HG03097 (cell line): ENCODE results near the gene HCN3.
A peak's percentile ranks its signal among the peaks of the same experiment; 100 is the strongest.

Source experiments
- ATAC-seq: cut with Tn5 transposase; IDR thresholded peaks from one replicate; pipeline ENCODE4 v1.9.1; 2021; ENCODE audit not compliant: unreplicated experiment, low FRiP score

Gene HCN3

DNA sequence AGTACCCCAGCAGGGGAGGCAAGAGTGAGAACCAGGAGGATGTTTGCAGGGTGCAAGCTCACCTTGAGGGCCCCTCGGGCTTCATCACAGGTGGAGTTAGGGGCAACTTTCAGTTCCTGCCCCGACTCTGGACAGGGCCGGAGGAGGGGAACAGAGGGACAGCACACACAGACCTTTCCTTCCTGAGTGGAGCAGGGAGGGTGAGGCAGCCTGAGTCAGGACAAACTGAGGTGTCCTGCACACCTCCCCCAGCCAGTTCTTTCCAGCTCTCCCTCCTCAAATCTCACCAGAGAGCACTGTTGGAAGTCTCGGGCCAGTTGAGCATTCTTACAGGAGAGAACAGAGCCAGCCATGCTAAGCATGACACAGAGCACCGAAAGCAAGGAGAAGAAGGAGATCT is 23.5 kb upstream of the HCN3 start:
- ATAC-seq = no peak

DNA sequence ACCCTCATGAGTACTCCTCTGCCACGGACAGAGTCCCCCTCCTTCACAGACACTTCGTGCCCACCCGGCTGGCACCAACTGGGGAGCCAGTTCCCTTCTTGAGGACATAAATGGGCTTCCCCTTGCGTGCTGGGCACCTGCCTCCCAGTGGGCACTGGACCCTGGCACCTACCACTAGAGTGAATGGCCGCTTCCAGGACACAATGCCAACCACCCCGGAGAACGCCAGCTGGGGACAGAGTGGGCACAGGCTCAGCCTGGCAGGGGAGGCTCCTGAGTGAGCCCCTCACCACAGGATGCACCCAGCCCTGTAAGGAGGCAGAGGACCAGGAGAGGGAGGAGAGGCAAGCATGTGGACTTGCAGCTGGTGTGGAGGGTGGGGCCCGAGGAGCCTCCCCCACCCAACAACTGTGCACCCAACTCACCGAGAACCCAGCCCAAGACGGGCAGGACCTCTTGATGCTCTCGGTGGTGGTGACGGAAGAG is 23.0 kb upstream of the HCN3 start:
- ATAC-seq = no peak

DNA sequence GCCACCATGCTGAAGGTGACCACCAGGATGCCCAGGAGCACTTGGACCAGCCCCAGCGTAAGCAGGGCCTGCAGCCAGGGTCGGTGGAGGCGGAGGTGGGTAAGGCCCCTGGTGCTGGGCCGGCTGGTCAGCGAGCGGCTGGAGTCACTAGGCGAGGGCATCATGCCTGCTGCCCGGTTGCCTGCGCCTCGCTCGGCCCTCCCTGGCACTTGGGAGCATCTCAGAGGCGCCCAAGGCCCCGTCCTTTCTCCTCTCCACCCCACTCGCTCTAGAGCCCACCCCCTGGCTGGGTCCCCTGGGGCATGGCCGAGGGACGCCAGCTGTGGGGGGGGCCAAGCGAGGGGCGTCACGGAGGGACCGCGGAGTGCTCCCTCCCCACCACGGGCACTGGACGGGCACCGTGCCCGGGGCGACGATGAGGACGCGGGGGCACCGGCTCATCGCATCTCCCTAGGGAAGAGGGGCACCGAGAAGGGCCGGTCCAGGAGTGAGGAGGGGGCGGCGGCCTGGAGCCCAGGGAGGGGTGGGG is 22.5 kb upstream of the HCN3 start:
- no peak for ATAC-seq

DNA sequence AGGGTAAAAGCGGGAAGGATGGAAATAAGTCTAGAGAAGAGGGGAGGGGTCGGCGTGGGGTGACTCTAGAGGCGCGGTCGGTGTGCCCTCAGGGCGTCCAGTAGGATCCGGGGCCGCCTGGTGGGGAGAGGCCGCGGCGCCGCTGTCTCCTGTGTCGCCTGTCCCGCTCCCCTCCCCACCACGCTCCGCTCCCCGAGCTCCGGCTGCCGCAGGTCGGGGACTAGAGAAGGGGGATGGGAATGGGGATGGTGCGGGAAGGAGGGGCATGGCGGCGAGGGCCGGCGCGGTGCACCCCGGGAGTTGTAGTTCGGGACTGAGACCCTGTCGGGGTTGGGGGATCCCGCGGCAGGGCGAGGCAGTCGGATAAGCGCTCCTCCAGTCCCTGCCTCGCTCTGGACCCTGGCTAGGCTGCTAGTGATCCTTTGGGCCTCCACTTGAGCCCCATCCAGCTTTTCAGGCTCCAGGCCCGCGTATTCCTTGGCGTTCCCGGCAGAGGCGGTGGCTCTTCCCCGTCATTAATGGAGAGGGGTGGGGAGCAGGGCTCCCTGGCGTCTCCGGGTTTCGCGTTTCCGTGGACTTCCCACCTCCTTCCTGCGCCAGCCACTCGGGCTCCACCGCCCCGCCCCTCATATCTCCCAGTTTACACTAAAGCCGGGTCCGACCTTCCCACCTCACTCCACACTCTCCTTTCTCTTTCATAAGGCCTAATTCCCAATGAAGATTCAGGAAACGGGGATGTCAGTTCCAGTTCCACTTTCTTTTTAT is 21.8 kb upstream of the HCN3 start, which contains the start of gene ENTREP3:
Gene ENTREP3 (minus strand): TSS at position 241 of the 765 bp plus-strand sequence. CDS start 606 bp downstream, outside the sequence.
- peak; percentile 32 for ATAC-seq

DNA sequence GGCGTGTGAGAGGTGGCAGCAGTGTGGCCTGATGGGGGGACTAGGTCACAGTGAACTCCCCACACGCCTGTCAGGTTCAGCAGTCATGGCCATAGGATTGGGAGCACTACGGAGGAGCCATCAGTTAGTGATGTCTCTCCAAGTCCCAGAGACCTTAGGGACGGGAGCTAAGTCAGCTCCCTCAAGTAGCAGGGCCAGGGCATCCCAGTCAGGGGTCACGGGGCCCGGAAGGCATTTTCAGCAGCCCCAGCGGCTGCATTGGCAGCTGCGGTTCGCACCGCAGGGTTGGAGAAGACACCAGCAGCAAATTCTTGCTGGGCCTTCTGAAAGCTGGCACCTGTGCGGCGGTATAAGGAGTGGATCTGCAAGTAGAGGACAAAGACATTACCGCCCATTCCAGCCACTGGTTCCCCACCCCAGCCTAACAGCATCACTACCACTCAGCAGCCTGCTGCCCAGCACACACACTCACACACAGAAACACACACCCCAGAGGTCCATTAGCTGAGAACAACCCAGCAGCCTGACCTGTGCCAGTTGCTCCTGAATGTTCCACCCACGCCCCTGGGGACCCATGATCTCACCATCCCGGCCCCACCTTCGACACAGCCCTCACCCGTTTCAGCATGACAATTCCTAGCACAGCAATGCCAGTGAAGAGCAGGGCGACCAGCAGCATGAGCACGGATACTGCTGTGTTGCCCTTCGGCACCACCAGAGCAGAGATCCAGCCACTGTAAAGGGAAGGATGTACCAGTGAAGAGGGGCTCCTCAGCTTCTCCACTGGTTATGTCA is 21.0 kb upstream of the HCN3 start:
- no peak for ATAC-seq

DNA sequence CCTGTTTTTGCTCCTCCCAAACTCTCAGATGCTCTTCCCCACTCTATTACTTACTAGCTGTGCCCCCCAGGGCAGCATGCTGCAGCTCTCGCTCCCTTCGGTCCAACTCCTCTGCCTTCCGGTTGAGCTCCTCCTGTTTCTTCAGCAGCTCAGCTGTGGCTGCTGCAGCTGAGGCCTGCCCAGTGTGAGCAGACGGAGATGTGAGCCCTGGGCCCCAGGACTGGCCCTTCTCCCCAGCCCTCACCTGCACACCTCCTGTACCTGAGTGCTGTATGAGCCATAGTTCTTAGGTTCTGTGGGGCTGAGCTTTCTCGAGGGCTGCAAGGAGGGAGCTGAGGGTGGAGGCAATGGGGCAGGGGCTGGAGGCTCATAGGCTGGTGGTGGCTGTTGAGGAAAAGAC is 17.0 kb upstream of the HCN3 start:
- no peak for ATAC-seq

DNA sequence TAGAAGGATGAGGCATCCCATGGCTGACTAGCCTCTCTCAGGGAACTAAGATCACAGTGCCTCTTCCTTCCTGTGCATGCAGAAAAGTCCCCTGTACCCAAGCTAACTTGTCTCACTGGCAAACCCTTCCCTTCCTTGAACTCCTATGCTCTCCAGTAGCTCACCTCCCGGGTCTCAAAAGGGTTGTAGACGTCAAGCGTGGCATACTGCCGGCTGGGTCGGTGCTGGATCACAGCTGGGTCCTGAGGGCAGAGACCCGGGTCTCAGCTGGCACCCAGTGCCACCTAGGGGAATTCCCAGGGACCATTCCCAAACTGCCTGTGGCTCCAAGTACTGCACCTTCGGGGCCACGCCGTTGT is 15.8 kb upstream of the HCN3 start:
- peak; percentile 7 for ATAC-seq

DNA sequence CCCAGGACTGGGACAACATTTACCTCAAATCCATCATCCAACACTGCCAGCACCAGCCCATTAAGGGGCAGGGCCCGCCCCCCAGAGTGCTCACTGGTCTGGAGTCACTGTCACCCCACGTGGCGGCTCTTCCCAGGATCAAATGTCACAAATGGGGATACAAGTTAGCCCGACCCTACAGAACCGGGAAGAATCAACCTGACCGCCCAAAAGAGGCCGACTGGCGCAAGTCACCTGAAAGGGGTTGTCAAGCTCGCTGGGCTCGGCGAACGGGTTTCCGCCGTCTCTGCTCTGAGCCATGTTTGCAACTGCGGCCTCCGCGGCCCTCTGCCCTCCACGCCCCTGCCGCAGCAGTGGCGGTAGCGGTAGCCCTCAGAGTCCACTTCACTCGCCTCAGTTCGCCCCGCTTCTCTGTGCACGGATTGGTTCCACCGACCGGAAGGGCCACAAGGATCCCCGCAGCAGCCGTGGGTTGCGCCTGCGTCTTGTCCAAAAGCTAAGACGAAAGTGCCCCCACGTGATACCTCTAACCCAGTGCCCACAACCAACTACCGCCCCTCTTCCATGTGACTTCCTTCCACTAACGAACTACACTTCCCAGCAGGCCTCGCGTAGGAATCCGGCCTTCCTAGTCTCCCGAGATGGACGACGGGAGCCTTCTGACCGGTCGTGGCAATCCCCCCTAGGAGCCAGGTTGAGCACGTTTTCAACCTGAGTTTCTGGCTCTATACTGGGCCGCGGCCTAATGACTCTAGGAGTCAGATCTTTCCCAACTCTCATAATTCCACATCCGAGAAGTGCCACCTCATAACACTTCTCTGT is 15.2 kb upstream of the HCN3 start, which contains the start of gene SCAMP3:
Gene SCAMP3 (minus strand): TSS at position 509 of the 822 bp plus-strand sequence. CDS start 209 bp downstream, at position 300.
- ATAC-seq = peak; percentile 80

DNA sequence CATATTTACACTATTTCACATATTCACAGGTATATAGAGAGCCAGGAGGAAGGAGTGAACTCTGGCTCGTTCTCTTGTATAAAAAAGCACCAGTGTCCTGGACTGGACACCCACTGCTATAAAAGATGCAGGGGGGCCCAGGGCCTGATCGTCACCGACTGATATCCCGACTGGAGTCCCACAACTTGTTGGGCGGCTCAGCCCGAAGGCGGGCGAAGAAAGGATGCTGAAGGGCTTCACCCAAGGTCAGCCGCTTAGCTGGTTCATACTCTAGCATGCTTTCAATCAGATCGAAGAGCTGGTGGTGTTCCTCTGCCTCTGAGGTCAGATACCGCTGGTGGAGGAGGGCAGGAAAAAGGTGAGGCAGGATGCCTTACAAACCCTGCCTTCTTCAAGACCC is 14.2 kb upstream of the HCN3 start:
- no peak for ATAC-seq

DNA sequence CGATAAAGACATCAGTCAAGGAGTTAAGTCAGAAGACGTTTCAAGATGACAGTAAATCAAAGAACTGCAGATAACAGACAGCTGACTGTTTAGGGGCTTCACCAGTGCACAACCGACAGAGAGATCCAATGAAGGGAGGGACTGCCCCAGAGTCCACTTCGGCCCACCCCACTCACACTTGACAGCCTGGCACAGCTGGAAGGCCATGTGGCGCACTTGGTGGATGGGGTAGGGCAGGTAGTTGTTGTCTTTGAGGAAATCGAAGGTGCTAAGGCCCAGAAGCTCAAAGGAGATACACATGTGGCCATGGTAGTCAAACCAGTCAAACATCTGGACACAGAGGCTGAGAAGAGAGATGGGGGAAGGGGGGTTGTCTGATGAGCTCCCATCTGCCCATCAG is 10.7 kb upstream of the HCN3 start:
- ATAC-seq = no peak

DNA sequence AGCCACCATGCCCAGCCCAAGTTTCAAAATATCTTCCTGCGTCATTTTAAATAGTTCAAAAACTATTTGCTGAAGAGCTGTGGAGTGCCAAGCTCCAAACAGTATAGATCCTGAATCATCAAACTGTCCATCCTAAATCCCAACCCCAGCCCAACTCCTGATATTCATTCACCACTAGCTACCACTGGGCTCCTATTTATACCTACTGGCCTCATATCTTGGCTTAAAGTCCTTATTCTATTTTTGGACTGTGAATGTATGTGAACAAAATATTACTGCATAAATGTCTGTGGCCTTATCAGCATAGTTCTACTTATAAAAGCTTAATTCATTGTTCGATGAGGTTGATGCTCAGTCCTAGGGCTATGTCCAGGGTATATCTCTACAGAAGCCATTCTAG is 9.9 kb upstream of the HCN3 start:
- no peak for ATAC-seq

DNA sequence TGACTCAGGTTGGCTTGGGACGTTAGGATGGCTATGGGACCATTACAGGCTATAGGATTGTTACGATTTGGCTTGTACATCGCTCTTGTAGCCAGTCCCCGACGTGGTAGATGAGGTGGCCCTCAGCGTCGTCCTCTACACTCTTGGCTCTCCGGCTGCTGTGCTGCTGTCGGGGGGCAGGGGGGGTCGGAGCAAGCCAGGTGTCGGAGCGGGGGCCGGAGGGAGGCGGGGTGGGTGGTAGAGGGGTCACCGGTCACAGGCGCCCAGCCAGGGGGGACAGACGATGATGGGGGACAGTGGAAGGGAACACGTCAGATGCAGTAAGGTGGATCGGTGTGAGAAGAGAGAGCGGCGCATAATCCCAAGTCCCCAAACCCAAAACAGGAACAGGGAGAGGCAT is 8.6 kb upstream of the HCN3 start:
- ATAC-seq = no peak

DNA sequence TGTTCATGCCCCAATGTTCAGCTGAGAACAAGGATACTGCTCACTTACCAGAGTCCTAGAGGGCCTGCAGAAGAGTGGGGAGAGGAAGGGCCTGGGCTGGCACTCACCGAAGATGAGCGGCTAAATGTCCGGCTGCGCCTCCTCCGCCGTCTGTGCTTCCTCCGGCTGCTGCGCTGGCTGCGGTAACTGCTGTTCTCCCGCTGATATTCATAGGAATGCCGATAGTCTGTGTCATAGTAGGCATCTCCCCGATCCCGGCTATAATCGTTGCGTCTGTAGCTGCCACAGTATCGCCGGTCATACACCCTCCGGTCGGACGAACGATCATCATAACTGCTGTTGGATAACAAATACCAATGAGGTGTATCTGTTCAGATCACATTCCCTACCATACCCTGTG is 7.9 kb upstream of the HCN3 start:
- no peak for ATAC-seq

DNA sequence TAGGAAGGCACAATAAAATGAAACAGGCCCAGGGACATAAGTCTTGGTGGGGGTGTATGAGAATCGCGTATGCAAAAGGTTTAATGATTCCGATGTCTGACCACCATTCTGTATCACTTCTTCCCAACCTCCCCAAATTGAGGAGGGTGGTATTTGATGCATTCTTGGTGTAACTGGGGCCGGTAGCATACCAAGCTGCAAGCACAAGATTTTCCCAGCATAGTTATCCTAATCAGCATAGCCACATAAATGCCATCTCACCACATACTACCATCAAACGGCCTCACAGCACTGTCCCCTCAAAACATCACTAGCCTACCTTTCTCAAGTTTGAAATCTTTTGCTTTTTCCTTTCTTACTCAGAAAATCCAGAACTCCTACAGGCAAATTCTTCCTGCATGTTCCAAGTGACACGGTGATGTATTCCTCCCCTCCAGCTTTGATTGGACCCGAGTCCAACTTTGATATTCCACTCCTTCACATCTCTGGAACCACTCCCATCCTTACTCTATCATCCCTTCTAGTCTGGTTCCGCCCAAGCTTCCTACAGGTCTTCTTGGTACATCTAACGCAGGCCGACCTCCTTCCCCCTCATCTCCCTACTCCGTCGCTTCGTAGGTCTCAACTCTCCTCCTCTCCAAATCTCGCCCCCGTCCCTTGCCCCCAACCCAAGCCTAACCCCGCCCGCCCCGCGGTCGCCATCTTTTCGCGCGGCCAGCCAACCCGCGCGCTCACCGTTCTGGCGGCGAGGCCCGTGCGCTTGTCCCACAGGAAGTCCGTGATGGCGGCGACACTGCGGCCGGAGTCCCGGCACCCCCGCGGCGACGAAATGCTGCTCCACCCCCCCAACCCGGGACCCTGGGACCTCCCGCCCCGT is 4.6 kb upstream of the HCN3 start:
- ATAC-seq = peak; percentile 17

DNA sequence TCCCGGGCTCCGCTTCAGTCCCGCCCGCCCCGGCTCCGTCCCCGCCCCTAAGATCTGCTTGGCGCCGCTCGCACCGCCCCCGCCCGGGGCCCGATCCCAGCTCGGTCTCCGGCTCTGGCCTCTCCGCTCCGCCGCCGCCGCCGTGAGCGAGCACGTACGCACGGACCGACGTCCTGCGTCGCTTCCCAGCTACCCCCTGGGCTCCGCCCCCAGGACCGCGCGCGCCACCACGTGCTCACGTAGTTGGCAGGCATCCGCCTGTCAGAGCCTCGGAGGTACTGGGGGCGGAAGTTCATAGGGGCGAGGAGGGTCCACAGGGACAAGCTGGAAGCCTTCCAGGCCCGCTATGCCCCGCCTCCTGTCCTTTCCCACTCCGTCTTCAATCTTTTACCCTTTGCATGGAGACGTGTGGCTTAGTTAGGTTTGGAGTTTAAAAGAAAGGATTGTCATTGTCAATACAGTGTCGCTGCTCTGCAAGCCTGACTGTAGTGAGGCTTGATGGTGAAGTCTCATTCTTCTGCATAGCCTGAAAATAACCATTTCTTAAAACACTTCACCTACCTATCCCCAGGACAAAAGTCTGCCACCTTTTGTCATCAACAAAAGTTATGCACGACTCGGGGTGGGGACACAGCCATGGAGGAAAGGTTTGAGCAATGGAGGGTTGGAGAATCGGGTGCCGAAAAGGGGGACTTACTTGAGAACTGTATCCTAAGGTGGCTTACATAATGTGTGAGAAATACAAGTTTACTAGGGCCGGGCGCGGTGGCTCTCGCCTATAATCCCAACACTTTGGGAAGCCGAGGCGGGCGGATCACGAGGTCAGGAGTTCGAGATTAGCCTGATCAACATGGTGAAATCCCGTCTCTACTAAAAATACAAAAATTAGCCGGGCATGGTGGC is 3.7 kb upstream of the HCN3 start, which contains the start of gene CLK2:
Gene CLK2 (minus strand): TSS at position 162 of the 903 bp plus-strand sequence. CDS start 2,527 bp downstream, outside the sequence.
- peak; percentile 71 for ATAC-seq

DNA sequence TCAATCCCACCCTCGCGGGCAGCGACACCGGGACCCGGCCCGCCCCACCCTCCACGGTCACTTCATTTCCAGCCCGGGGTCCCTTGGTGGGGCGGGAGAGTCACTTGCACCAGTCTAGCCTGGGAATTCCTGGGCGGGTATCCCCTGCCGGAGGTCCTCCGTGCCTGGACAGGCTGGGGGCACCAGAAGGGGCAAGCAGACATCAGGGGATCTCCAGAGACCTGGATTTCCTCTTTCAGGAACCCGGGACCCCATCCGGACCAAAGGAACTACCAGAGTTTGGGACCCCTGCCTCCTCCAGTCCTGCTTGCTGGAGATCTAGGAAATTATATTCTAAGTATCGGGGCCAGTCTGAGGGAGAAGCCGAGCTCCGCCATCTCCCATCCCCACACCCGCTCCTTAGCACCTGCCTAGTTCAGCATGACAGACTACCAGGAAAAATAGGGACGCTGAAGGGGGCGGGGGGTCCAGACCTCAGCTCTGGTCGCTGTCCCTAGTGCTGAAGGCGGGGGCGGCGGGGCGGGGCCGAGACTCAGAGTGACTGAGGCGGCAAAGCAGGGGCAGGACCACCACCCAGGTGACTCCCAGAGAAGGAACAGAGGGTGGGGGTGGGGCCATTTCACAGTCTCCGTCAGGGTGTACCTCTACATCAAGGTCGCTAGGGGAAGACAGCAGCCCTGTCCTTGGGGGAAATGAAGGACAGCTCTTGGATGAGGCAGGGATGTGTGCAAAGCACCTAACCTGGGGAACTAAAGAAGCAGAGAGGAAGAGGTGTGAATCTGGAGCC is 832 bp downstream of the HCN3 start:
- no peak for ATAC-seq

DNA sequence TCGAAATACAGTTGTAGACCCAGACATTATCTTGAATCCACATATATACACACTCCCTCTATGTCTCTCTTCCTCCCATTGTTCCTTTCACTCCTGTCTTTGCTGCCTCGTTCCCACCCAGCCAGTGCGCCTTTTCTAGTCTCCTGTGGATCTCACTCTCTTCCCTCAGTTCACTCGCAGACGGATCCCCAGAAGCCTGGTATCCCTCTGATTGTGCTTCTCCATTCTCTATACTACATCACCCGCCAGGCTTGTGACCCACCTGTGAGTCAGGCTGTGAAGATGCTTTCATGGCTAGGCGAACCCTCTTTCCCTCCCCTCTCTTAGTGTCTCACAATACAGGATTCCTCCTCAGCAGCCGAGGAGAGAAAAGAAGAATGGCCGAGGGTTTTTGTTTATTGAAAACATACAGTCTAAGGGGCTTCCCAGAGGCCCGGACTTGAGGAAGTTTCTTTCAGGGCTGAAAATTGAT is 1.5 kb downstream of the HCN3 start:
- ATAC-seq = no peak

DNA sequence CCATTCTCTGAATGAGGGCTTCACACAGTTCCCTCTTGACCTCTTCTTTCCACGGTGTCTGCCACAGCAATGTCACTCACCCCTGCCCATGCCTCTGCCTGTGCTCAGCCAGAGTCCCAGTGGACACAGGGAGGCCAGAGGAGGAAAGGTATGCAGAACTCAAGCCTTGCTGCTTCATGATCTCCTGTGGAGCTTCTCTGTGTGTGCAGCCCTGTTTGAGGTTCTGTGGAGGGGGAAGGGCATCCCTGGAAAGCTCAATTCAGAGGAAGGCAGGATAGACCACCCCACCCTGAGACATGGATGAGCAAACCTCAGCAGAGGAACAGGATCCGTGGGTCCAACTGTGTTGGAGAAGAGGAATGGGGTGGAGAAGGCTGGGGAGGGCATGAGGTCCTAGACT is 2.0 kb downstream of the HCN3 start:
- no peak for ATAC-seq
